B cell (primary cell): ENCODE results near the gene OTOP2.

ENCODE experiments used
- EZH2 ChIP-seq: IDR thresholded peaks from 2 replicates; pipeline ENCODE4 v1.6.1; 2012; ENCODE audit warnings: borderline replicate concordance, low read depth, mild to moderate bottlenecking, moderate library complexity, low read length; ENCODE audit not compliant: insufficient read depth, poor library complexity, severe bottlenecking
- TF ChIP-seq, protein P1 (sequence below): fragments of 200-600 bp; IDR thresholded peaks from one replicate; pipeline ENCODE4 v1.8.0; 2022; ENCODE audit warnings: antibody characterized with exemption, mild to moderate bottlenecking

DNA sequence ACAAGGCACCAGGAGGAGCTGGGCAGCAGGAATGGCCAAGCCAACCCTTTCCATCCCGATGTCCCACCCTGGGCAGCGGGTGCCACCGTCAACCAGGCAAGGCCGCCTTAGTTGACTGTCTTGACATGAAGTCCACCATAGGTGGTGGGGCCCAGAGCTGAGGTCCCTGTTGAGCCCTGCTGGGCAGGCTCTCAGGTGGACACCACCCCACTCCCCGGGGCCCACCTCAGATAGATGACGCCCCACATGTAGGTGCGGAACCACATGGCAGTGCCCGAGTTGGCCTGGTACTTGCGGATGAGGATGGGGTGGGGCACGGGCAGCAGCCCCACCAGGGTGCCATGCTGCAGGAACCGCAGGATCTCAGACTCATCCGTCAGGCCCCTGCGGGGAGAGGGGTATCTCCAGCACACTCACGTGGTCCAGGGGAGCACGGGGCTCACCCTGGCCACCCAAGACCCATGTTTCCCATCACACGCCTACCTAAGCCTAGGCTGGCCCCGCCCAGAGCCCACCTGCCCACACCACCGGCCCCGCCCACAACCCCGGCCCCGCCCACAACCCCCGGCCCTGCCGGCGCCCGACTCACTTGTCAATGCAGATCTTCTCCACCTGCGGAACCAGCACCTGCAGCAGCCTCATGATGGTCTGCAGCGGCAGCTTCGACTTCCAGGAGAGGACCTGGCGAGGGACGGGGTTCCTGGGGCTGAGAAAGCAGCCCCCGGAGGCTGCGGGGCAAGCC is 27.8 kb downstream of the OTOP2 start:
- TF ChIP-seq, protein P1, sequence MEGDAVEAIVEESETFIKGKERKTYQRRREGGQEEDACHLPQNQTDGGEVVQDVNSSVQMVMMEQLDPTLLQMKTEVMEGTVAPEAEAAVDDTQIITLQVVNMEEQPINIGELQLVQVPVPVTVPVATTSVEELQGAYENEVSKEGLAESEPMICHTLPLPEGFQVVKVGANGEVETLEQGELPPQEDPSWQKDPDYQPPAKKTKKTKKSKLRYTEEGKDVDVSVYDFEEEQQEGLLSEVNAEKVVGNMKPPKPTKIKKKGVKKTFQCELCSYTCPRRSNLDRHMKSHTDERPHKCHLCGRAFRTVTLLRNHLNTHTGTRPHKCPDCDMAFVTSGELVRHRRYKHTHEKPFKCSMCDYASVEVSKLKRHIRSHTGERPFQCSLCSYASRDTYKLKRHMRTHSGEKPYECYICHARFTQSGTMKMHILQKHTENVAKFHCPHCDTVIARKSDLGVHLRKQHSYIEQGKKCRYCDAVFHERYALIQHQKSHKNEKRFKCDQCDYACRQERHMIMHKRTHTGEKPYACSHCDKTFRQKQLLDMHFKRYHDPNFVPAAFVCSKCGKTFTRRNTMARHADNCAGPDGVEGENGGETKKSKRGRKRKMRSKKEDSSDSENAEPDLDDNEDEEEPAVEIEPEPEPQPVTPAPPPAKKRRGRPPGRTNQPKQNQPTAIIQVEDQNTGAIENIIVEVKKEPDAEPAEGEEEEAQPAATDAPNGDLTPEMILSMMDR = no peak
- TF ChIP-seq EZH2 = no peak
